HG02840 (cell line): ENCODE measurements around the gene ZBTB47.

ENCODE experiments used
- ATAC-seq: cut with Tn5 transposase; IDR thresholded peaks from one replicate; pipeline ENCODE4 v1.9.1; 2021; ENCODE audit warnings: mild to moderate bottlenecking, moderate library complexity, moderate number of reproducible peaks; ENCODE audit not compliant: unreplicated experiment, low FRiP score

ZBTB47 gene

GRCh38 chr3:42653560-42654330 lies at the start of gene ZBTB47:
TSS of gene ZBTB47 (plus strand) at chr3:42653697. CDS start at chr3:42658356, 4,659 bp downstream.
- no peak for ATAC-seq

- ATAC-seq = no peak
Measured at GRCh38 chr3:42605546-42606173, 47.8 kb upstream of the ZBTB47 start.

- no peak for ATAC-seq
Measured at GRCh38 chr3:42608581-42608980, 44.9 kb upstream of the ZBTB47 start.

- ATAC-seq = no peak
Measured at GRCh38 chr3:42610976-42611375, 42.5 kb upstream of the ZBTB47 start.

- no peak for ATAC-seq
Measured at GRCh38 chr3:42612217-42612616, 41.3 kb upstream of the ZBTB47 start.

- ATAC-seq = no peak
Measured at GRCh38 chr3:42612928-42613327, 40.6 kb upstream of the ZBTB47 start.

- no peak for ATAC-seq
Measured at GRCh38 chr3:42613462-42613861, 40.0 kb upstream of the ZBTB47 start.

GRCh38 chr3:42631620-42632019 lies 21.9 kb upstream of the ZBTB47 start:
- no peak for ATAC-seq

GRCh38 chr3:42632146-42632545 lies 21.4 kb upstream of the ZBTB47 start:
- no peak for ATAC-seq

GRCh38 chr3:42633544-42633943 lies 20.0 kb upstream of the ZBTB47 start:
- ATAC-seq = no peak

- ATAC-seq = no peak
Measured at GRCh38 chr3:42635111-42635510, 18.4 kb upstream of the ZBTB47 start.

GRCh38 chr3:42637001-42637400 lies 16.5 kb upstream of the ZBTB47 start:
- no peak for ATAC-seq

GRCh38 chr3:42638339-42638842 lies 15.1 kb upstream of the ZBTB47 start:
- no peak for ATAC-seq

GRCh38 chr3:42639192-42639591 lies 14.3 kb upstream of the ZBTB47 start:
- no peak for ATAC-seq

- ATAC-seq = no peak
Measured at GRCh38 chr3:42640129-42640528, 13.4 kb upstream of the ZBTB47 start.

GRCh38 chr3:42640771-42641370 lies 12.6 kb upstream of the ZBTB47 start:
- ATAC-seq = no peak

- no peak for ATAC-seq
Measured at GRCh38 chr3:42647821-42648459, 5.6 kb upstream of the ZBTB47 start.

- no peak for ATAC-seq
Measured at GRCh38 chr3:42649006-42649405, 4.5 kb upstream of the ZBTB47 start.

GRCh38 chr3:42649783-42650182 lies 3.7 kb upstream of the ZBTB47 start:
- no peak for ATAC-seq

GRCh38 chr3:42651248-42652091 lies 2.0 kb upstream of the ZBTB47 start:
- ATAC-seq = no peak
